IMR-90 (cell line): ENCODE measurements around the gene ARHGEF17. TPM values are rescaled to one million over a fixed set of nuclear protein-coding genes. Genes with fewer than 3 reads are reported as not detected.
A peak's percentile ranks its signal among the peaks of the same experiment; 100 is the strongest.

Experiments
- ATAC-seq: fragments of 200-7000 bp; cut with Tn5 transposase; 2 replicates; pipeline ENCODE4 v1.9.1; 2020; ENCODE audit warnings: low read depth, mild to moderate bottlenecking, moderate library complexity
- BruUV-seq: library from RNA; stranded (reverse); fragments of 400-500 nt; replicated peaks from 2 replicates; lab custom pipeline; 2021; lab: Mats Ljungman, UMichigan
- CTCF ChIA-PET: fragments of 300-600 bp; formaldehyde crosslinking; extraction: SDS; loops from one replicate; lab custom pipeline; 2021; ENCODE audit warnings: antibody characterized with exemption; lab: Yijun Ruan, JAX
- POLR2A ChIA-PET: fragments of 300-600 bp; sonication (Branson Sonifier 250); formaldehyde crosslinking; loops from one replicate; lab custom pipeline; 2022; ENCODE audit warnings: antibody characterized with exemption; ENCODE audit not compliant: unreplicated experiment; lab: Charles Lee
- DNase-seq: peaks from one replicate; pipeline ENCODE4 v3.0.0; 2013
- H2AFZ ChIP-seq: replicated peaks from 2 replicates; pipeline ENCODE3; 2013; ENCODE audit warnings: low read length, mild to moderate bottlenecking; ENCODE audit not compliant: poor library complexity
- H2AK5ac ChIP-seq: 2 replicates; pipeline ENCODE4 v1.6.1; 2013; ENCODE audit warnings: low read depth, low read length, inconsistent platforms
- H2AK9ac ChIP-seq: replicated peaks from 2 replicates; pipeline ENCODE3; 2013; ENCODE audit warnings: mild to moderate bottlenecking, low read depth, low read length, moderate library complexity; ENCODE audit not compliant: poor library complexity
- H2BK120ac ChIP-seq: 2 replicates; pipeline ENCODE4 v1.6.1; 2013; ENCODE audit warnings: low read depth, low read length, inconsistent platforms
- H2BK15ac ChIP-seq: 3 replicates; pipeline ENCODE4 v1.6.1; 2013; ENCODE audit warnings: low read depth, low read length, inconsistent platforms
- H2BK20ac ChIP-seq: 2 replicates; pipeline ENCODE4 v1.6.1; 2013; ENCODE audit warnings: low read depth, mild to moderate bottlenecking, inconsistent platforms, low read length, moderate library complexity
- H2BK5ac ChIP-seq: 2 replicates; pipeline ENCODE4 v1.6.1; 2013; ENCODE audit warnings: mild to moderate bottlenecking, low read depth, low read length, inconsistent platforms; ENCODE audit not compliant: poor library complexity, severe bottlenecking
- H3K14ac ChIP-seq: replicated peaks from 2 replicates; pipeline ENCODE4 v1.6.1; 2013; ENCODE audit warnings: low read depth, low read length, inconsistent platforms
- H3K18ac ChIP-seq: 2 replicates; pipeline ENCODE4 v1.6.1; 2013; ENCODE audit warnings: low read depth, low read length, control low read depth
- H3K23ac ChIP-seq: 2 replicates; pipeline ENCODE4 v1.6.1; 2013; ENCODE audit warnings: low read depth, low read length, inconsistent platforms
- H3K27ac ChIP-seq: 2 replicates; pipeline ENCODE4 v1.5.1; 2013; ENCODE audit warnings: mild to moderate bottlenecking, control low read depth, low read length; ENCODE audit not compliant: insufficient read depth
- H3K27me3 ChIP-seq: 2 replicates; pipeline ENCODE4 v1.6.1; 2013; ENCODE audit warnings: low read length; ENCODE audit not compliant: control insufficient read depth, insufficient read depth
- H3K36me3 ChIP-seq: 2 replicates; pipeline ENCODE4 v1.6.1; 2013; ENCODE audit warnings: low read length, mixed read lengths; ENCODE audit not compliant: control insufficient read depth, insufficient read depth
- H3K4ac ChIP-seq: 2 replicates; pipeline ENCODE4 v1.6.1; 2013; ENCODE audit warnings: low read depth, low read length, inconsistent platforms
- H3K4me1 ChIP-seq: 2 replicates; pipeline ENCODE4 v1.6.1; 2013; ENCODE audit warnings: low read length, mixed read lengths; ENCODE audit not compliant: control insufficient read depth, insufficient read depth
- H3K4me2 ChIP-seq: 2 replicates; pipeline ENCODE4 v1.6.1; 2013; ENCODE audit warnings: low read depth, mild to moderate bottlenecking, control low read depth, low read length, moderate library complexity
- H3K4me3 ChIP-seq: 2 replicates; pipeline ENCODE4 v1.5.1; 2013; ENCODE audit warnings: low read depth, mild to moderate bottlenecking, control low read depth, low read length, moderate library complexity; ENCODE audit not compliant: insufficient read depth
- H3K56ac ChIP-seq: 2 replicates; pipeline ENCODE4 v1.6.1; 2013; ENCODE audit warnings: low read length, inconsistent platforms; ENCODE audit not compliant: insufficient read depth; ENCODE audit errors: extremely low read depth
- H3K79me1 ChIP-seq, 2 experiments: 2 replicates each; pipeline ENCODE4 v1.6.1; 2013; ENCODE audit warnings: low read length in 2 of 2, inconsistent platforms in 1 of 2, low read depth in 1 of 2
- H3K9ac ChIP-seq: 2 replicates; pipeline ENCODE4 v1.6.1; 2013; ENCODE audit warnings: low read depth, low read length, control low read depth
- H3K9me1 ChIP-seq: 2 replicates; pipeline ENCODE4 v1.6.1; 2013; ENCODE audit warnings: low read length, inconsistent platforms; ENCODE audit not compliant: insufficient read depth
- H3K9me3 ChIP-seq: 2 replicates; pipeline ENCODE4 v1.6.1; 2013; ENCODE audit warnings: low read length; ENCODE audit not compliant: control insufficient read depth, insufficient read depth
- H4K20me1 ChIP-seq: 2 replicates; pipeline ENCODE4 v1.6.1; 2013; ENCODE audit warnings: low read length, inconsistent platforms; ENCODE audit not compliant: insufficient read depth
- H4K5ac ChIP-seq: 2 replicates; pipeline ENCODE4 v1.6.1; 2013; ENCODE audit warnings: mild to moderate bottlenecking, low read depth, low read length, control low read depth
- H4K8ac ChIP-seq, 2 experiments: 2 replicates each; pipeline ENCODE4 v1.6.1; 2013; ENCODE audit warnings: low read depth in 2 of 2, low read length in 2 of 2, control low read depth in 1 of 2, inconsistent platforms in 1 of 2
- H4K91ac ChIP-seq: 2 replicates; pipeline ENCODE4 v1.6.1; 2013; ENCODE audit warnings: low read depth, low read length, inconsistent platforms; ENCODE audit not compliant: insufficient read depth
- BHLHE40 ChIP-seq: fragments of 150-350 bp; IDR thresholded peaks from 2 replicates; pipeline ENCODE4 v1.6.1; 2016; ENCODE audit warnings: mild to moderate bottlenecking, low read depth, low read length
- CEBPB ChIP-seq: IDR thresholded peaks from 2 replicates; pipeline ENCODE4 v1.6.1; 2012; ENCODE audit warnings: low read depth, low read length, improper control_type of control experiment
- CHD1 ChIP-seq: IDR thresholded peaks from 2 replicates; pipeline ENCODE4 v1.6.1; 2012; ENCODE audit warnings: low read depth, low read length, improper control_type of control experiment
- FOS ChIP-seq: fragments of 150-350 bp; IDR thresholded peaks from 2 replicates; pipeline ENCODE4 v1.6.1; 2016; ENCODE audit warnings: low read depth, low read length
- MAZ ChIP-seq: IDR thresholded peaks from 2 replicates; pipeline ENCODE4 v1.6.1; 2012; ENCODE audit warnings: low read depth, mild to moderate bottlenecking, low read length, improper control_type of control experiment, moderate library complexity, borderline replicate concordance
- MXI1 ChIP-seq: IDR thresholded peaks from 2 replicates; pipeline ENCODE4 v1.6.1; 2012; ENCODE audit warnings: low read depth, mild to moderate bottlenecking, low read length, moderate library complexity, borderline replicate concordance
- NFE2L2 ChIP-seq: fragments of 150-350 bp; IDR thresholded peaks from 2 replicates; pipeline ENCODE4 v1.6.1; 2016; ENCODE audit warnings: low read depth, mild to moderate bottlenecking, low read length
- POLR2A ChIP-seq: IDR thresholded peaks from 2 replicates; pipeline ENCODE4 v1.6.1; 2012; ENCODE audit warnings: mild to moderate bottlenecking, low read depth, low read length
- RAD21 ChIP-seq: IDR thresholded peaks from 2 replicates; pipeline ENCODE4 v1.6.1; 2012; ENCODE audit warnings: low read length, improper control_type of control experiment
- RCOR1 ChIP-seq: IDR thresholded peaks from 2 replicates; pipeline ENCODE4 v1.6.1; 2012; ENCODE audit warnings: mild to moderate bottlenecking, low read length, improper control_type of control experiment; ENCODE audit not compliant: insufficient replicate concordance
- RFX5 ChIP-seq: IDR thresholded peaks from 2 replicates; pipeline ENCODE4 v1.8.0; 2012; ENCODE audit warnings: low read depth, mild to moderate bottlenecking, low read length, moderate library complexity
- SMC3 ChIP-seq: fragments of 150-350 bp; IDR thresholded peaks from 2 replicates; pipeline ENCODE4 v1.6.1; 2016; ENCODE audit warnings: low read depth, mild to moderate bottlenecking, antibody characterized with exemption, low read length, moderate library complexity
- WGBS, 2 experiments: methylation state at CpG; one replicate each; pipeline versions ENCODE4 v1.1.5 to v1.1.7; 2013; ENCODE audit warnings: missing lambda C conversion rate in 2 of 2; ENCODE audit not compliant: insufficient read length in 1 of 2; ENCODE audit errors: extremely low coverage in 2 of 2; 5-methylcytosine and 5-hydroxymethylcytosine counted together
- dilution Hi-C: fragments of 300-500 bp; cut with HindIII; formaldehyde crosslinking; loops from one replicate; pipeline ENCODE4 v1.14.3; 2018; ENCODE audit warnings: low sequenced_read_pairs; ENCODE audit not compliant: unreplicated experiment
- in situ Hi-C: fragments of 300-500 bp; cut with MboI; formaldehyde crosslinking; loops from 3 replicates; pipeline ENCODE4 v1.14.3; 2019; ENCODE audit warnings: low sequenced_read_pairs, inconsistent platforms, mixed read lengths
- intact Hi-C: fragments of 100-400 bp; cut with micrococcal nuclease; formaldehyde crosslinking; loops from 2 replicates; pipeline ENCODE4 v1.10.0; 2022
- polyA plus RNA-seq, 3 experiments: library from polyadenylated mRNA; depleted of rRNA; stranded (reverse); fragments of >200 nt; gene quantifications; 2 replicates each; pipeline ENCODE4 v1.2.3, GENCODE V29; 2012; ENCODE audit warnings: low replicate concordance in 1 of 3
- total RNA-seq: library from RNA; depleted of rRNA; stranded (reverse); fragments of >200 nt; gene quantifications from 2 replicates; pipeline ENCODE4 v1.2.3, GENCODE V29; 2012
- TF ChIP-seq, protein P1 (sequence below): fragments of 150-350 bp; IDR thresholded peaks from 2 replicates; pipeline ENCODE4 v1.6.1; 2016; ENCODE audit warnings: low read depth, mild to moderate bottlenecking, low read length, moderate library complexity, borderline replicate concordance
- TF ChIP-seq, protein P2 (sequence below): fragments of 150-350 bp; IDR thresholded peaks from 2 replicates; pipeline ENCODE4 v1.6.1; 2017; ENCODE audit warnings: mild to moderate bottlenecking, antibody characterized with exemption, low read length, low read depth
- TF ChIP-seq, protein P3 (sequence below): conservative IDR thresholded peaks from 2 replicates; pipeline ENCODE4 v1.5.1; 2012; ENCODE audit warnings: mild to moderate bottlenecking, low read depth, low read length, improper control_type of control experiment

The ARHGEF17 gene
- total and polyA plus RNA-seq, 2 of the 4 experiments (the other 2 are of a cell fraction), result 21.7 to 97.7 TPM

DNA sequence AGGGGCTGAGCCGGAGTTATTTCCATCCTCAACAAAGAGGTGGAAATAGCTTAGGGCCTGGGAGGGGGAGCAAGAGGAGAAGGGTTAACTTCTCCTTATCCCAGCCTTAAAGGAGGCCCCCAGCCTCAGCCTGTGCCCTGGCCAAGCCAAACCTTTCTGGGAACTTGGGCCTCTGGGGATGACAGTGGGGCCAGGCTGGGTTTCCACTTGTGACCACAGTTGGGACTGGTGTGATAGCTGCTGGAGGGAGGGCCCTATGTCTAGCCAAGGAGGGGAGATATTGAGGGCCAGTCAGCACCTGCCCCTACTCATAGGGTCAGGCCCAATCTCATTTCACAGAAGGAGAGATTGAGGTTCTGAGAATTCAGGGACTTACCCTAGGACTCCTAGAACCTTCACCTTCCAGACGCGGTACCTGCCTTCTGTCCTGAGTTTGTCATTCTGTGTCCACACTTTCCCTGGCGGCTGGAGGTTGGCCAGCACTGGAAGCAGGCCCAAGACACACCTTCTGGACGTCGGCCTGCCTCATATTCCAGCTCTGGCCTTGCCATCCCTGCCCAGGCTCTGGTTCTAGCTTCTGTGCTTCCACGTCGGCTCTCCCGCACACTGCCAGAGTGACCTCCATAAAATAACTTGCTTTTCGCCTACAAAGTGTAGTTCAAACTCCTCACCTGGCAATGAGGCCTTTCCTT is 71.3 kb downstream of the ARHGEF17 start:
- Histone ChIP-seq H3K4ac (no peak overlapping the region), H3K9me3 (no peaks in the 10 kb centered on the region), H3K27me3 (no peaks in the 10 kb centered on the region), H3K14ac (no peak overlapping the region), H3K4me1 (peaks cover 13% of the 10 kb centered on the region; the same call in 1 of the 2 replicates), H4K5ac (no peak overlapping the region), H2AK9ac (peak overlapping the region; percentile 5), H3K9ac (no peak overlapping the region), H2AK5ac (no peak overlapping the region), H2BK120ac (no peak overlapping the region), H4K20me1 (peaks cover 55% of the 10 kb centered on the region; the same call in 1 of the 2 replicates), H3K27ac (no peak overlapping the region), H2BK5ac (no peak overlapping the region), H3K23ac (no peak overlapping the region; the same call in 1 of the 2 replicates), H3K79me1 (peaks cover 24 to 66% of the 10 kb centered on the region in 2 experiments), H3K4me2 (no peak overlapping the region), H3K18ac (no peak overlapping the region), H2AFZ (no peak overlapping the region), H3K36me3 (no peaks in the 10 kb centered on the region), H3K4me3 (no peak overlapping the region), H3K56ac (no peak overlapping the region), H4K91ac (no peak overlapping the region), H3K9me1 (peaks cover 10% of the 10 kb centered on the region; the same call in 1 of the 2 replicates), H4K8ac (no peak overlapping the region), H2BK15ac (no peak overlapping the region), H2BK20ac (no peak overlapping the region)
- intact Hi-C loops, result loop anchor here (5.0 kb wide), 1 partner anchor 72 kb away; the partner anchor contains the start of gene ARHGEF17
- POLR2A ChIA-PET, result no interaction called here
- BruUV-seq, result no TSS peak
- TF ChIP-seq, protein P1, sequence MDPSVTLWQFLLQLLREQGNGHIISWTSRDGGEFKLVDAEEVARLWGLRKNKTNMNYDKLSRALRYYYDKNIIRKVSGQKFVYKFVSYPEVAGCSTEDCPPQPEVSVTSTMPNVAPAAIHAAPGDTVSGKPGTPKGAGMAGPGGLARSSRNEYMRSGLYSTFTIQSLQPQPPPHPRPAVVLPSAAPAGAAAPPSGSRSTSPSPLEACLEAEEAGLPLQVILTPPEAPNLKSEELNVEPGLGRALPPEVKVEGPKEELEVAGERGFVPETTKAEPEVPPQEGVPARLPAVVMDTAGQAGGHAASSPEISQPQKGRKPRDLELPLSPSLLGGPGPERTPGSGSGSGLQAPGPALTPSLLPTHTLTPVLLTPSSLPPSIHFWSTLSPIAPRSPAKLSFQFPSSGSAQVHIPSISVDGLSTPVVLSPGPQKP, result no peak
- TF ChIP-seq RAD21, result no peak
- TF ChIP-seq CHD1, result no peak
- no peak for TF ChIP-seq MXI1
- TF ChIP-seq NFE2L2, result no peak
- no peak for TF ChIP-seq CEBPB
- TF ChIP-seq, protein P2, sequence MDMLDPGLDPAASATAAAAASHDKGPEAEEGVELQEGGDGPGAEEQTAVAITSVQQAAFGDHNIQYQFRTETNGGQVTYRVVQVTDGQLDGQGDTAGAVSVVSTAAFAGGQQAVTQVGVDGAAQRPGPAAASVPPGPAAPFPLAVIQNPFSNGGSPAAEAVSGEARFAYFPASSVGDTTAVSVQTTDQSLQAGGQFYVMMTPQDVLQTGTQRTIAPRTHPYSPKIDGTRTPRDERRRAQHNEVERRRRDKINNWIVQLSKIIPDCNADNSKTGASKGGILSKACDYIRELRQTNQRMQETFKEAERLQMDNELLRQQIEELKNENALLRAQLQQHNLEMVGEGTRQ, result no peak
- TF ChIP-seq RCOR1, result no peak
- TF ChIP-seq RFX5, result no peak
- TF ChIP-seq MAZ, result no peak
- TF ChIP-seq, protein P3, sequence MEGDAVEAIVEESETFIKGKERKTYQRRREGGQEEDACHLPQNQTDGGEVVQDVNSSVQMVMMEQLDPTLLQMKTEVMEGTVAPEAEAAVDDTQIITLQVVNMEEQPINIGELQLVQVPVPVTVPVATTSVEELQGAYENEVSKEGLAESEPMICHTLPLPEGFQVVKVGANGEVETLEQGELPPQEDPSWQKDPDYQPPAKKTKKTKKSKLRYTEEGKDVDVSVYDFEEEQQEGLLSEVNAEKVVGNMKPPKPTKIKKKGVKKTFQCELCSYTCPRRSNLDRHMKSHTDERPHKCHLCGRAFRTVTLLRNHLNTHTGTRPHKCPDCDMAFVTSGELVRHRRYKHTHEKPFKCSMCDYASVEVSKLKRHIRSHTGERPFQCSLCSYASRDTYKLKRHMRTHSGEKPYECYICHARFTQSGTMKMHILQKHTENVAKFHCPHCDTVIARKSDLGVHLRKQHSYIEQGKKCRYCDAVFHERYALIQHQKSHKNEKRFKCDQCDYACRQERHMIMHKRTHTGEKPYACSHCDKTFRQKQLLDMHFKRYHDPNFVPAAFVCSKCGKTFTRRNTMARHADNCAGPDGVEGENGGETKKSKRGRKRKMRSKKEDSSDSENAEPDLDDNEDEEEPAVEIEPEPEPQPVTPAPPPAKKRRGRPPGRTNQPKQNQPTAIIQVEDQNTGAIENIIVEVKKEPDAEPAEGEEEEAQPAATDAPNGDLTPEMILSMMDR, result no peak
- no peak for TF ChIP-seq POLR2A
- TF ChIP-seq FOS, result no peak
- no peak for TF ChIP-seq BHLHE40
- TF ChIP-seq SMC3, result no peak
- CTCF ChIA-PET, result interaction anchor here (0.9 kb wide), 1 partner anchor 73 kb away, joined by 3 read pairs; no protein-coding TSS in a partner anchor
- dilution Hi-C loops, result no loop called here
- WGBS, 2 experiments, result 94% methylated on average over 7 of the region's 10 CpGs; no CpG with 5 or more reads in 1 of the 2 experiments
- no peak for DNase-seq
- in situ Hi-C loops, result no loop called here
- ATAC-seq, result no peak
